BJ (cell line): Measurements from ENCODE around the gene FUT2. TPM values are rescaled to one million over a fixed set of nuclear protein-coding genes. Genes with fewer than 3 reads are reported as not detected.

Experiments used
- CTCF ChIA-PET: fragments of 350-600 bp; formaldehyde crosslinking; extraction: SDS; loops from one replicate; lab custom pipeline; 2021; ENCODE audit warnings: antibody characterized with exemption, inconsistent platforms; lab: Yijun Ruan, JAX
- POLR2A ChIA-PET: fragments of 300-600 bp; sonication (Branson Sonifier 250); formaldehyde crosslinking; extraction: SDS; loops from one replicate; lab custom pipeline; 2021; ENCODE audit warnings: antibody characterized with exemption; lab: Charles Lee
- DNase-seq: peaks from one replicate; pipeline ENCODE4 v3.0.0-alpha.2; 2011; ENCODE audit warnings: low read depth
- H3K27me3 ChIP-seq: 2 replicates; pipeline ENCODE4 v1.6.0; 2011; ENCODE audit warnings: low read length; ENCODE audit not compliant: control insufficient read depth, insufficient read depth
- H3K36me3 ChIP-seq: 2 replicates; pipeline ENCODE4 v1.5.1; 2011; ENCODE audit warnings: low read length; ENCODE audit not compliant: control insufficient read depth, insufficient read depth
- H3K4me3 ChIP-seq: 2 replicates; pipeline ENCODE4 v1.5.1; 2011; ENCODE audit warnings: low read depth, mild to moderate bottlenecking, control low read depth, low read length
- CTCF ChIP-seq: IDR thresholded peaks from 2 replicates; pipeline ENCODE4 v1.5.1; 2011; ENCODE audit warnings: low read depth, mild to moderate bottlenecking, control low read depth, inconsistent platforms, low read length, moderate library complexity; ENCODE audit not compliant: insufficient read depth
- polyA plus RNA-seq: library from polyadenylated mRNA; depleted of rRNA; stranded (reverse); fragments of >200 nt; gene quantifications from 2 replicates; pipeline ENCODE4 v1.2.3, GENCODE V29; 2011

The FUT2 gene
- polyA plus RNA-seq, 1 experiment: not detected

GRCh38 chr19:48720613-48721296 lies 25.0 kb downstream of the FUT2 start:
- no peak for TF ChIP-seq CTCF
- no peaks in the 10 kb centered on the region for H3K36me3 ChIP-seq
- peak; percentile 95 for DNase-seq
- no peaks in the 10 kb centered on the region for H3K27me3 ChIP-seq
- H3K4me3 ChIP-seq: peak overlapping the region; percentile 58
- POLR2A ChIA-PET: no interaction called here
- CTCF ChIA-PET: interaction anchor here (1.4 to 1.9 kb wide), 3 partner anchors 46 to 75 kb away, joined by 3 to 4 read pairs (median 4); partner anchors contain the start of gene CA11

GRCh38 chr19:48722196-48722708 lies 26.5 kb downstream of the FUT2 start:
- POLR2A ChIA-PET: no interaction called here
- no peaks in the 10 kb centered on the region for H3K36me3 ChIP-seq
- TF ChIP-seq CTCF: no peak
- H3K27me3 ChIP-seq: no peaks in the 10 kb centered on the region
- no peak for DNase-seq
- CTCF ChIA-PET: no interaction called here
- no peak overlapping the region for H3K4me3 ChIP-seq

- ChIA-PET CTCF (interaction anchor here (0.6 to 2.1 kb wide), 8 partner anchors 12 to 268 kb away, joined by 3 to 7 read pairs (median 3); partner anchors contain the start of gene RUVBL2), POLR2A (interaction anchor here (0.7 kb wide), 1 partner anchor 9 kb away, joined by 4 read pairs; no protein-coding TSS in a partner anchor)
- Histone ChIP-seq H3K4me3 (no peak overlapping the region), H3K27me3 (no peaks in the 10 kb centered on the region), H3K36me3 (no peaks in the 10 kb centered on the region)
- peak; percentile 26 for DNase-seq
- TF ChIP-seq CTCF: no peak
These were observed 29.3 kb downstream of the FUT2 start for GRCh38 chr19:48724796-48725753.

- Histone ChIP-seq H3K36me3 (no peaks in the 10 kb centered on the region), H3K27me3 (no peaks in the 10 kb centered on the region), H3K4me3 (no peak overlapping the region)
- DNase-seq: no peak
- no peak for TF ChIP-seq CTCF
- ChIA-PET POLR2A (interaction anchor here (0.6 kb wide), 1 partner anchor 403 kb away, joined by 4 read pairs; no protein-coding TSS in a partner anchor), CTCF (interaction anchor here (1.5 kb wide), 1 partner anchor 12 kb away, joined by 3 read pairs; no protein-coding TSS in a partner anchor)
These were observed 30.8 kb downstream of the FUT2 start for GRCh38 chr19:48726556-48726955.
